CD4-positive, alpha-beta T cell treated with Interleukin-17A for 1 hour (primary cell): ENCODE results near the gene KCNQ2.

Experiments used
- DNase-seq: peaks from one replicate; pipeline ENCODE4 v3.0.0-alpha.2; 2020

KCNQ2 gene

GRCh38 chr20:63469713-63470101 lies 2.7 kb downstream of the KCNQ2 start:
- DNase-seq = no peak

- DNase-seq = no peak
Measured at GRCh38 chr20:63469019-63469712, 3.3 kb downstream of the KCNQ2 start.

DNA sequence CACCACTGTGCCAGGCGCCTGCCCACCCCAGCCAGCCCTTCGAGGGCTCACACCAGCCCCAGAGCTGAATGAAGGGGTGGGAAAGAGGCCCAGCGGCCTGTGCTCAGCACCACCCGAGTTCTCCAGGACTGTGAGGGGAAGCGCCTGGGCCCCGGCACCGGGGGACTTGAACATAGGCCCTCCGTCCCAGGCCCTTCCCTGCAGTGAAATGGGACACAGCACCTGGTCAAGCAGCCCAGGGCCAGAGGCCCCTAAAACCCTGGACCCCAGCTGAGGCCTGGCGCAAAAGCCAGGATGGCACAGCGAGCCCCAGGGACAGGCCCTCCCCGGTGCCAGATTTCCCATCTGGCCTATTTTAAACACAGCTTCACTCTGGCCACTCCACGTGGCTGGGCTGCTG lies 4.0 kb downstream of the KCNQ2 start:
- DNase-seq = no peak

DNA sequence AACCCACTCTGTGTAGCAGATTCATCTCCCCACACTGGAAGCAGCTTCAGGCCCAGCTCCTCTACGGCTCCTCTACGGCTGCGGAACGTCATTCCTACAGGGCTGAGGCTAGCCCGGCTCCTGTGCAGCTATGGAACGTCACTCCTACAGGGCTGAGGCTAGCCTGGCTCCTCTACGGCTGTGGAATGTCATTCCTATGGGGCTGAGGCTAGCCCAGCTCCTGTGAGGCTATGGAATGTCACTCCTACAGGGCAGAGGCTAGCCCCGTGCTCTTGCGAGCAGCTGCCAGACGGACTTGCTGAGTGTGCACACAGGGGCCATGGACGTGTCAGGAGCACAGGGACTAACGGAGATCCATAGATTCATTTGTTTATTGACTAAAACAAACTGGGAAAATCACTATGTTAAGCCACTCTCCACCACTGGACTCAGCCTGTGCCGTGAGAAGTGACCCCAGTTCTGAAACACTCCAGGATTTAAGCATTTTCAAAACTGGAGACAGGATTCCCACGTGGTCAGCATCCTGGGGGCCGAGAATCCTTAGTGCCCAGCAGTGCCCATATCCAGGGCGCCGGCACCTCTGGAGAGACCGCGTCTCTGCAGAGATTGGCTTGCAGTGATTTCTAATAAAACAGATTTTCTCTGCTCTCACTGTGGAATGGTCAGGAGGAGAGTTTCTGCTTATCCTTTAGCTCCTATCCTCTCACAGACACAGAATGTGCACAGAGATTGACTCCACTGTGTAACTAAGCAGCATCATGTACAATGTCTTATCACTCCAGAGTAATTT lies 5.0 kb downstream of the KCNQ2 start:
- DNase-seq = no peak

GRCh38 chr20:63466861-63467260 lies 5.6 kb downstream of the KCNQ2 start:
- DNase-seq = no peak

- DNase-seq = no peak
Measured at GRCh38 chr20:63466250-63466825, 6.1 kb downstream of the KCNQ2 start.

GRCh38 chr20:63465380-63466249 lies 6.8 kb downstream of the KCNQ2 start:
- no peak for DNase-seq

DNA sequence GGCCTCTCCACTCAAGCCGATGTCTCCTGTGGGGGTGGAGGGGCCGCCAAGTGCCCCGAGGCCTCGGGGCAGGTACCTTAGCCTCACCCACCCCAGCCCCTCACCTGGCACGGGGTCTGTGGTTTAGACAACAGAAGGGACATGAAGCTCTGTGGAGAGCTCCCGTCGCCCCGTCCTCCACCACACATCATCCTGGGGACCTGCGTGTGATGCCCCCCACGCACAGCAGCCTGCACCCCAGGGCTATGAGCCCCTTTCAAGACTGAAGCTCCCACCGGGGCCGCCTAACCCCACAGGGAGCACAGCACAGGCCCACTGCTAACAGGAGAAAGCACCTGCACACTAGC lies 8.2 kb downstream of the KCNQ2 start:
- no peak for DNase-seq

GRCh38 chr20:63463400-63464288 lies 8.8 kb downstream of the KCNQ2 start:
- no peak for DNase-seq

GRCh38 chr20:63462244-63462643 lies 10.2 kb downstream of the KCNQ2 start:
- no peak for DNase-seq

GRCh38 chr20:63461104-63461763 lies 11.2 kb downstream of the KCNQ2 start:
- no peak for DNase-seq

- no peak for DNase-seq
Measured at GRCh38 chr20:63459070-63459380, 13.4 kb downstream of the KCNQ2 start.

DNA sequence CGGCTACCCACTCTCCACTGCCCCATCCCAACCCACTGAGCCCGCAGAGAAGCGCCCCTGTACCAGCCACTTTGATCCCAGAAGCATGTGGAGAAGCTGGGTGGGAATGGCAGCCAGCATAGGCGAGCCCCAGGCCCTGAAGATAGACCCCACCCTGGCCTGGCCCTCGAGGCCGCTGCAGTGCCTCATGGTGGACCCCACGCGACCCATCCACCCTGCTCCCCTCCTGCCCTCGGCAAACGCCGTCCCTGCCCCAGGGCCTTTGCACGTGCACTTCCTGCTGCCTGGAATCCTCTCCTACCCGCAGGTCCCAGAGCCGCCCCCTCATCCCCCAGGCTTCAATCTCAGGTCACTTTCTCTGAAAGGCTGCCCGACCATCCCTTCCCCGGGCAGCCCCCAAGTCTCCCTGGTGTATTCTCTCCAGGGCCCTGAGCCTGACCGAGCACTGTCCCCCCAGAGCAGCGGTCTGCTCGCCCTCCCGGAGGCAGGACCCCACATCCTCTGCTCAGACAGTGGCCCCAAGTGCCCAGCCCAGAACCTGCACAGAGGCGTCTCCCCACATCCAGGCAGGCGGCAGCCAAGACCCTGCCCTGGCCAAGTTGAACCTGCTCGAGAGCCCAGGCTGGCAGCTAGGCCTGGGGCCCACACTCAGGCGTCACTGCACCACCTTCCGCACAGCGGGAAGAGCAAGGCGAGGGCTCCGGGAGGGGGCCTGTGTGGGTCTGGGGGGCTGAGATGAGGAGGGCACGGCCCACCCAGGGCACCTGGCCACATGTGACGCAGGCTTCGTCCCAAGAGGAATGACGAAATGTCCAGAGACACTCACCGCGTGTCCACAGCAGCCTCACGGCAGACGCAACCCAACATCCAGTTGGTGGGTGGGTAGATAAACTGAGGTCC lies 14.0 kb downstream of the KCNQ2 start:
- DNase-seq = no peak

DNA sequence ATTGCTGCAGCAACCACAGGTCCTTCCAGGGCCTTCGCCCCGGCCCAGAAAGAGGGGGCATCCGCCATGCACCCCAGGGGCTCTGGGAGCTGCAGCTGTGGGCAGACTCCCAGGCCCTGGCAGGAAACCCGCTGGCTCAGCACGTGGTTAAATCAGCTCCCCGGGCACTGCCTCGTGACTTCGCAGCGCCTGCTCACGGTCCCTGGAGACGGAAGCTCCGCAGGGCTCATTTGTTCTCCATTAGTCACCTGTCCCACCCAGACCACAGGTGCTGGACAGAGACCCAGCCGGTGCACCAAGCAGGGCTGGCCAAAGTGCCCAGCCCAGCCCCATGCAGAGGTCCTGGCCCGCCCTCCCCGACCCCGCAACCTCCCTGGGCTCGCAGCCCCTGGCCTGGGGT lies 14.7 kb downstream of the KCNQ2 start:
- no peak for DNase-seq

DNA sequence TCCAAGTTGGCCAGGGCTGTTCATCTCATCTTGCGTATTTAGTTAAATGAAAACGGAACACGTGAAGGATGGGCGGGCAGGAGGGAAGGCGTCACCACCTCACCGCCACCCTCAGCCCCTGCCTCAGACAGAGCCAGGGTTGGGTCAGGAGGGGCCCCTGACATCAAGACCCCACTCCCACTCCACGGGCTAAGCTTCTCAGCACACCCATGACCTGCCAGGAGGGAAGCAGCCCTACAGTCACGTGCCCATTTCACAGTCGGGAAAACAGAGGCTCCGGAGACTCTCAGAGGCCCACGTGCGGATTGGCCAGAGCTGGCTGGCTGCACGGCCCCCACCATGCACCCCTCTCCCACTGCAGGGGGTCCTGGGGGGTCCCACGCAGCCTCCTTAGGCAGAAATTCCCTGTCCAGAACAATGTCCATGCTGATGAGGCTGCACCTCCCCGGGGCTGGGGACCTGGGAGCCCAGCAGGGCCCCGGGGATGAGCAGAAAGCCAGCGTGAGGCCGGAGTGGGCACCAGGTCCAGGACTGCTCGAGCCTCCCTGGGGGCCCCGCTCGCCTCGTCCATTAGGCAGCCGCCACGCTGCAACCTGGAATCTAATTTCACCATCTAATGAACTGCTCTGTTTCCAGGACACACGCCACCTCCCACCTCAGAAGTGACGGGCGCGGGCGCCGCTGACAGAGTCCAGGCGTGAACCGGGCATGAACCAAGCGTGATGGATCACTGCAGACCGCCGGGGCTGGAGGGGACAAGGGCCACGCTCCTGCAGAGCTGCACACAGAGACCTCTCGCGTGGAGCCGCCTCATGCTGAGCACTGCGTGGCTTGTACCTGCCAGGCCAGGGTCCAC lies 15.8 kb downstream of the KCNQ2 start:
- no peak for DNase-seq

DNA sequence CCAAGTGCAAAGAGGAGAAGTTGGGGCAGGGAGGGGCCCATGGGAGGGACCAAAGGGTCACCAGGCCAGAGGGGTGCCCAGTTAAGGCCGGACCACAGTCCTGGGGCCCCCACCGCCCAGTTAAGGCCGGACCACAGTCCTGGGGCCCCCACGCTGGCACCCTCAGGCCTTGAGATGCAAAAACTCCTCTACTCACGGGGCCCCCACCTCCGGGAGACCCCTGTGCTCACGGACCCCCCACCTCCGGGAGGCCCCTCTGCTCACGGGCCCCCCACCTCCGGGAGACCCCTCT lies 16.9 kb downstream of the KCNQ2 start:
- no peak for DNase-seq

DNA sequence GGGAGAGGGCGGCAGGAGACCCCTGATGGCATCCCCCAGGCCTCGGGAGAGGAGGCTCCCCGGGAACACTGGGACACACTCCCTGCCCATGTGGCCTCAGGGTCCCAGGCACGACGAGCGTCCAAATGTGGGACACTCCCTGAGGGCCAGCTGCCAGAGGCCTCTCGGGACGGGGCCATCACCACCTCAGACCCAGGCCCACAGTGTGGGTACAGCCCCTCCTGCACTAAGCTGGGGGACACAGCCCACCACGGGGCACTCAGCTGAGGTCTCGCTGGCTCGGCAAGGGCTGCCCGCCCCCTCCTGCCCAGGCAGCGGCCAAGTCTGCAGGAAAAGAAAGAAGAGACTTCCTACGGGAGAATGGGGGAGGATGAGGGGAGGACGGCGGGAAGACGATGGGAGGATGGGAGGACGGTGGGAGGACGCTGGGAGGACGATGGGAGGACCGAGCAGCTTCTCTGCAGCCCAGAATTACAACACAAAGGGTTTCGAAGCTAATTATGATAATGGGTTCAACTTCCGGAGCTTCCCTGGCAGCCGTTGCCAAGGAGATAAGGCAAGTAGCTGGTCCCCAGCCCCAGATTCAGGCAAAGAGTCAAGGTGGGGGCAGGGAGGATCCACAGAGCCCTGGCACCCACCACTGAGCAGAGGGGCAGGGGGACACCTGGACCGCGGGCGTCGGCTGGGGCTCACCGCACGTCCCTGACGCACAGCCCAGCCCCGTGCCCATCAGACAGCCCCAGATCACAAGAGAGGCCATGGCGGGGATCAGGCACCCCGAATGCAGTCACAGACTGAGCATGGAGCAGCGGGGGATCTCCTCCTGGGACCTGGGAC lies 17.5 kb downstream of the KCNQ2 start:
- DNase-seq = no peak

- DNase-seq = no peak
Measured at GRCh38 chr20:63452821-63453523, 19.5 kb downstream of the KCNQ2 start.
